GM12875 (cell line): ENCODE results near the gene KANSL3.

Source experiments
- H3K4me3 ChIP-seq: one replicate; pipeline ENCODE4 v1.5.1; 2011; ENCODE audit warnings: low read depth, low read length, control low read depth
- CTCF ChIP-seq: IDR thresholded peaks from 2 replicates; pipeline ENCODE4 v1.5.1; 2011; ENCODE audit warnings: low read depth, mild to moderate bottlenecking, control low read depth, inconsistent platforms, low read length, moderate library complexity, borderline replicate concordance; ENCODE audit not compliant: insufficient read depth

The KANSL3 gene

GRCh38 chr2:96552315-96553175 is 85.6 kb downstream of the KANSL3 start:
- TF ChIP-seq CTCF, result no peak
- no peak overlapping the region for H3K4me3 ChIP-seq

GRCh38 chr2:96551605-96552314 is 86.4 kb downstream of the KANSL3 start:
- no peak overlapping the region for H3K4me3 ChIP-seq
- no peak for TF ChIP-seq CTCF

- no peak for TF ChIP-seq CTCF
- H3K4me3 ChIP-seq, result no peak overlapping the region
Measured at GRCh38 chr2:96550787-96551604, 87.1 kb downstream of the KANSL3 start.

GRCh38 chr2:96549967-96550786 is 87.9 kb downstream of the KANSL3 start:
- TF ChIP-seq CTCF, result no peak
- no peak overlapping the region for H3K4me3 ChIP-seq

GRCh38 chr2:96549466-96549785 is 88.7 kb downstream of the KANSL3 start:
- TF ChIP-seq CTCF, result no peak
- H3K4me3 ChIP-seq, result no peak overlapping the region
